ENCODE data around the gene FBLN5. TPM values are rescaled to one million over a fixed set of nuclear protein-coding genes. Genes with fewer than 3 reads are reported as not detected.

The FBLN5 gene
- total and polyA plus RNA-seq, 4 donors = 3.9 to 21.8 (median 14.8) TPM

GRCh38 chr14:91971188-91971778 is 23.8 kb upstream of the FBLN5 start:
- no peaks in the 10 kb centered on the region for H3K27me3 ChIP-seq (ENCODE audit: control insufficient read depth in 4 of 4, insufficient read depth in 4 of 4, low read length in 3 of 4)
- WGBS = 95% methylated on average over 2 of the region's 2 CpGs

More at GRCh38 chr14:91971188-91971778, 23.8 kb upstream of the FBLN5 start:
- TF ChIP-seq HNF4G (IDR thresholded peaks at IDR 0.05) = no peak
- no peak for TF ChIP-seq FOXA1 (IDR thresholded peaks at IDR 0.05)
- no peak for TF ChIP-seq HNF4A (conservative IDR thresholded peaks at IDR 0.05)
- no peak for TF ChIP-seq FOXA2 (IDR thresholded peaks at IDR 0.05)
- TF ChIP-seq TAF1 (conservative IDR thresholded peaks at IDR 0.05) = no peak
- TF ChIP-seq CTCF (IDR thresholded peaks at IDR 0.05; ENCODE audit: low read depth, low read length, missing input control) = no peak
- TF ChIP-seq GABPA (IDR thresholded peaks at IDR 0.05 in 1 of 2, conservative IDR thresholded peaks at IDR 0.05 in 1 of 2) = no peak
- no peak for TF ChIP-seq RXRA (IDR thresholded peaks at IDR 0.05)
- TF ChIP-seq MAX (IDR thresholded peaks at IDR 0.05) = no peak
- TF ChIP-seq REST (IDR thresholded peaks at IDR 0.05) = no peak
- TF ChIP-seq ZBTB33 (IDR thresholded peaks at IDR 0.05) = no peak
- Histone ChIP-seq H3K9ac (ENCODE audit: low read depth in 1 of 2, low read length in 2 of 2) (no peak overlapping the region), H3K36me3 (ENCODE audit: control insufficient read depth in 4 of 4, insufficient read depth in 3 of 4, low read depth in 1 of 4, low read length in 3 of 4) (peaks cover 5 to 38% (median 24%) of the 10 kb centered on the region in 4 donors), H3K9me3 (ENCODE audit: control insufficient read depth in 4 of 4, low read length in 3 of 4) (no peaks in the 10 kb centered on the region), H3K27ac (ENCODE audit: low read depth in 1 of 2, low read length in 2 of 2) (no peak overlapping the region), H3K4me1 (ENCODE audit: control insufficient read depth in 4 of 4, insufficient read depth in 4 of 4, low read length in 3 of 4) (no peaks in the 10 kb centered on the region), H3K4me3 (ENCODE audit: low read depth in 1 of 3, low read length in 3 of 3) (no peak overlapping the region)
- no peak for DNase-seq (ENCODE audit: low spot score)

All from liver (tissue), 9 donors.